ENCODE measurements around the gene KIF27.
"Not testable (repeated sequence)": the region's sequence is repeated elsewhere in the genome, so short reads cannot be mapped to it uniquely, and the experiment has no call there.

DNA sequence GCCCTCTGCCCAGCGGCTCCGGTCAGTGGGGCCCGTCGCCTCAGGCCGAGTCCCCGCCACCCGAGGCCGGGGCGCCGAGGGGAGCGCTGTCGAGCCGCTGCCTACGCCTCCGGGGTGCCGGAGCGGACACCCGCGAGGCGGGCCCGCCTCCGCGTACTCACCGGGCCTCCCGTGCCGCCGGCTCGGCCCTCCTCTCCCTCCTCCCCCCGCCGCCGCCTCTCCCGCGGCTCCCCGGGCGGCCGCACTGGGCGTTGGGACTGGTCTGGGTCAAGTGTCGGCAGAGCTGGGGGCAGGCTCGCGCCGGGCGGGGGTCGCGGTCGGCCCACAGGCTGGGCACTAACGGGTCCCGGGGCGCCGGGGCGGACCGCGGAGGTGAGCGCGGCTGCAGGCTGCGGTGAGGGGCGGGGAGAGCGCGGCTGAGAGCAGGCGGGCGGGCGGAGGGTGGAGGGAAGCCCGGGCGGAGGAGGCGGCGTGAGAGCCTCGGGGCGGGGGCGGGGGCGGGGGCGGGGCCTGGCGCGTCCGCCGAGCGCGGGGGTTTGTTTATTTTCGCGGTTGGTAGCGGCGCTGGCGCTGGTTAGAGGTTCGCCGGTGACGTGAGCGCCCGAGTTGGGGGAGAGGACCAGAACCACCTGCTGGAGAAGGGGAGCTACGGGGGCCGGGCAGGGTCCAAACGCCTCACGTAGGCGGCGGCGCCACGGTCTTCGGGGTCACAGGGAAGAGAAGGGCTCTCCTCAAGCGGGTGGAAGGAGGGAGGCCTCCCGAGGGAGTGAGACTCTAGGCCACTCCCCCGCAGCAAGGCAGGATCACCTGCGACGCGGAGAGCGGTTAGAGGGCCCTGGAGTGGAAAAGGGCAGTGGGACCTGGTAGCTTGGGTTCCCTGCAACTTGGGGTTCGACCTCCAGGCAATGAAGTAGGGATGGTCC is 103.6 kb downstream of the KIF27 start, which contains the start of gene GKAP1:
- TF ChIP-seq POLR2AphosphoS5 (IDR thresholded peaks at IDR 0.05; ENCODE audit: low read depth, low read length); POLR2A (IDR thresholded peaks at IDR 0.05; ENCODE audit: low read depth, low read length); TAF1 (IDR thresholded peaks at IDR 0.05; ENCODE audit: borderline replicate concordance, low read depth, low read length): not testable (repeated sequence)

Data from GM12892 (cell line).